AG10803 (cell line): Measurements from ENCODE around the gene ABHD12.

Experiments used
- DNase-seq: peaks from one replicate; pipeline ENCODE4 v3.0.0; 2010; ENCODE audit warnings: low read depth
- H3K4me3 ChIP-seq: 2 replicates; pipeline ENCODE4 v1.5.1; 2011; ENCODE audit warnings: mild to moderate bottlenecking, low read length, control low read depth
- TF ChIP-seq, protein P1 (sequence below): conservative IDR thresholded peaks from 2 replicates; pipeline ENCODE4 v1.5.1; 2011; ENCODE audit warnings: mild to moderate bottlenecking, low read length, control low read depth, inconsistent platforms

Gene ABHD12

DNA sequence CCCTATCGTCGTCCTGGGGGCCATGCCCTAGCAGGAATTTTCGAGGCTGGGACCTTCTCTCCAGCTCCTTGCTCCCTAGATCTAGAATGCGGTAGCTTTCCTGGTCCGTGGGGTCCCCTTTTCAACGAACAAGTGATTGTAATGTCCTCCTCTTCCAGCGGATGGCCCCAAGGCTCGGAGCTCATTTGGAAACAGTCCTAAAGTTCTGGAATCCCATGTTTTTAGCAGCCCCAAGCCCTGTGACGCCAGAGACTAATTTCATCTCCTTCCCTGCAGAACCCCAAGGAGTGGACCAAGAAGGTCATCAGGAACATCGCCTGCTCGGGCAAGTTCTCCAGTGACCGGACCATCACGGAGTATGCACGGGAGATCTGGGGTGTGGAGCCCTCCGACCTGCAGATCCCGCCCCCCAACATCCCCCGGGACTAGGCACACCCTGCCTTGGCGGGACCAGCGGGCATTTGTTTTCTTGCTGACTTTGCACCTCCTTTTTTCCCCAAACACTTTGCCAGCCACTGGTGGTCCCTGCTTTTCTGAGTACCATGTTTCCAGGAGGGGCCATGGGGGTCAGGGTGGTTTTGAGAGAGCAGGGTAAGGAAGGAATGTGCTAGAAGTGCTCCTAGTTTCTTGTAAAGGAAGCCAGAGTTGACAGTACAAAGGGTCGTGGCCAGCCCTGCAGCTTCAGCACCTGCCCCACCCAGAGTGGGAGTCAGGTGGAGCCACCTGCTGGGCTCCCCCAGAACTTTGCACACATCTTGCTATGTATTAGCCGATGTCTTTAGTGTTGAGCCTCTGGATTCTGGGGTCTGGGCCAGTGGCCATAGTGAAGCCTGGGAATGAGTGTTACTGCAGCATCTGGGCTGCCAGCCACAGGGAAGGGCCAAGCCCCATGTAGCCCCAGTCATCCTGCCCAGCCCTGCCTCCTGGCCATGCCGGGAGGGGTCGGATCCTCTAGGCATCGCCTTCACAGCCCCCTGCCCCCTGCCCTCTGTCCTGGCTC is 94.2 kb downstream of the ABHD12 start:
- DNase-seq: peak; percentile 51
- TF ChIP-seq, protein P1, sequence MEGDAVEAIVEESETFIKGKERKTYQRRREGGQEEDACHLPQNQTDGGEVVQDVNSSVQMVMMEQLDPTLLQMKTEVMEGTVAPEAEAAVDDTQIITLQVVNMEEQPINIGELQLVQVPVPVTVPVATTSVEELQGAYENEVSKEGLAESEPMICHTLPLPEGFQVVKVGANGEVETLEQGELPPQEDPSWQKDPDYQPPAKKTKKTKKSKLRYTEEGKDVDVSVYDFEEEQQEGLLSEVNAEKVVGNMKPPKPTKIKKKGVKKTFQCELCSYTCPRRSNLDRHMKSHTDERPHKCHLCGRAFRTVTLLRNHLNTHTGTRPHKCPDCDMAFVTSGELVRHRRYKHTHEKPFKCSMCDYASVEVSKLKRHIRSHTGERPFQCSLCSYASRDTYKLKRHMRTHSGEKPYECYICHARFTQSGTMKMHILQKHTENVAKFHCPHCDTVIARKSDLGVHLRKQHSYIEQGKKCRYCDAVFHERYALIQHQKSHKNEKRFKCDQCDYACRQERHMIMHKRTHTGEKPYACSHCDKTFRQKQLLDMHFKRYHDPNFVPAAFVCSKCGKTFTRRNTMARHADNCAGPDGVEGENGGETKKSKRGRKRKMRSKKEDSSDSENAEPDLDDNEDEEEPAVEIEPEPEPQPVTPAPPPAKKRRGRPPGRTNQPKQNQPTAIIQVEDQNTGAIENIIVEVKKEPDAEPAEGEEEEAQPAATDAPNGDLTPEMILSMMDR: peak; percentile 46
- H3K4me3 ChIP-seq: no peak overlapping the region

DNA sequence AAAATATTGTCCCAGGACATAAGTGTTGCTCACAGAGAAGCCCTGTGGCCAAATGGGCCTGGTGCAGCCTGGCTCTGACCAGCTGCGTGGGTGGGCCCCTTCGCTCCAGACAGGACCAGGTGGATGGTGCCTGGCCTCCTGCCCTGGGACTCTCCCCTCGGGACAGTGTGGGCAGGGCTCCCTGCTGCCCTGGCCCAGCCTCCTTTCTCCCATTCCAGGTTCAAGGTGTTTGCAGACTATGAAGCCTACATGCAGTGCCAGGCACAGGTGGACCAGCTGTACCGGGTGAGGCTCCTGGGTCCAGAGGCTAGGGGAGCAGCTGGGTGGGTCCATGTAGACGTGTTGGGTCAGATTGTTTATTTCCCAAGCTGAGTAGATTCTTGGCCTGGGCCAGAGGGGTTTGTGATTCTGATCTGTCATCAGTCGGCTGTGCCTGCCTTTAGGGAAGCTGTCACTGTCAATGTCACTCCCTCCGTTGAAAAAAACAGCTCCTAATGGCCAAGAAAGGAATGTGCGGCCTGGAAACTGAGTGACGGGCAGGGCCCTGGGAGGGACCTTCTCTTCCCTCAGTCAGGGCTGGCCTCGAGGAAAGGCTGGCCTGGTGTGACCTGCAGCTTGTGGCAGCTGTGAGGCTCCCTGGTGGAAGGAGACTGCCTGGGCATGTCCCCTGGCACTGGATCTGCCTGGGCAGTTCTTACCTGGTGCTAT is 95.1 kb downstream of the ABHD12 start:
- no peak overlapping the region for H3K4me3 ChIP-seq
- peak; percentile 46 for DNase-seq
- TF ChIP-seq, protein P1: no peak; the same call in 1 of the 2 replicates

DNA sequence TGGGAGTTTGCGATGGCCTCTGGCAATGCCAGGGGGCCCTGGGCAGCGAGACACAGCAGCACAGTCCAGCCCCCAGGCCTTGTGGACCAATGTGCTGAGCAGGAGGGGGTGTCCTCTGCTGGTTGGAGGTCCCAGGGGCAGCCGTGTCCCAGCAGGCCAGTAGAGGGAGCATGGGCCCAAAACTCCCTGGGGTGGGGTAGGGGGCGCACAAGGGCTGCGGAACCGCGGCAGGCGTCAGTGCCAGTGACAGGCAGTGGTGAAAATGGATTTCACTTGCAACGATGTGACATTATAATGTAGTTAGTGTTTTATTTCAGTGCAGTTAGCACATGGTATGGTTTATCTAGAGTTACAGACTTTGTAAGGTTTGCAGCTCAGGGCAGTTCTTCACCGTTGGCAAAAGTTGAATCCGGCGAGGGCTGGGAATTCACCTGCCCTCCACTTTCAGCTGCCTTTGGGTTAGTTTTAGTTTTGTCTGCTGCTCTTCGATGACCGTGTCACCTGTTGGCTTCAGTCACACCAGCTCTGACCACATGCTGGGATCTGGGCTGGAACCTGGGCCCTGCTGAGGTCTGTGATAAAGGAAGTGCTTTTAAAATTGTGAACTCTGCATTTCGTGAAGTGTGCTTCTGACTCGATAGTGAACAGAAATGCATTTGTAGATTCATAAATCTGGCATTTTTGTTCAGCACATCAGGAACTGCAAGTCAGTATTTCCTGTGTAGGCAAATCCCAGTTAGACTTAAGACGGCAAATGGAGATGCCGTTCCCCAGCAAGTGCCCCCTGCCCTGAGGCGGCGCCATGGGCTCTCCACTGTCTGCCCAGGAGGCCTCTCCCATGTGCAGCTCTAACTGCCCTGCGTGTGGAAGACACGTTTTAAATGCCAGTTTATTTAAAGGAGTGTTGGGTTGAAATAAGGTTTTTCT is 95.9 kb downstream of the ABHD12 start:
- H3K4me3 ChIP-seq: no peak overlapping the region
- peak; percentile 31 for DNase-seq
- TF ChIP-seq, protein P1: peak; percentile 81

DNA sequence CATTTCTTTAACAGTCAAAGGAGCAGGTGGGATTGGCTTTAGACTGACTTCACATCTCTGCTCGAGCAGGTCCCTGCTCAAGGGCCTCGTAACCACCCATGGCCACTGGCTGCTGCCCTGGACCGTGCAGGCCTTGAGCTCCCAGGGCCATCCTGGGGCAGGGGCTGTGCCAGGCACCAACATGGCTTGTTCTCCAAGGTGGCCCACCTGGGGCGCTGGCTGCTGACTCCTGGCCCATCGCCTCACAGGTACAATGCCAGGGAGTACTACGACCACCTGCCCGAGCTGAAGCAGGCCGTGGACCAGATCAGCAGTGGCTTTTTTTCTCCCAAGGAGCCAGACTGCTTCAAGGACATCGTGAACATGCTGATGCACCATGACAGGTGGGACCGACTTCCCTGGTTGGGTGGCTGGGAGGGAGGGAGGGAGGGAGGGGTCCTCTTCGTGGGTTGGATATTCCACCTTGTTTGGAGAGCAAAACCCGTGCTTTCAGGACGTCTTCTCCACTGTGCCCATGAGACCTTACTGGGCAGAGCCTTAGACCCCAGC is 96.7 kb downstream of the ABHD12 start:
- H3K4me3 ChIP-seq: no peak overlapping the region
- no peak for DNase-seq
- TF ChIP-seq, protein P1: no peak

DNA sequence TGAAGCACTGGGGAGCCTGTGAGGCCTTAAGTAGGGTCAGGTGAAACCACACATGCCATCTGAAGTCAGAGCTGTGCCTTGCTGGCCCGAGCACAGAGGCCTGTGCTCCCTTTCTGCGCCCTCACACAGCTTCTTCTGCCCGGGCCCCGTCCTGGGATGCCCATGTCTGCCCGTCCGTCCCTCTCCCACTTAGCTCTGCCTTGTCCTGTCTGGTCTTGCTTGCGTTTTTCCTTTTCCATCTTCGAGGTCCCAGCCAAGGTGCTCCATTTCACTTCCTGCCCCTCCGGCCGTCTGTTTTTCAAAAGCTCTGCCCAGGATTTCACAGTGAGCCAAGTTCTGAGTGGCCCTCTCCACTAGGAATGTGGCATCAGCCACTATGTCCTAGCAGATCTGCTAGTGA is 97.1 kb downstream of the ABHD12 start:
- TF ChIP-seq, protein P1: no peak
- H3K4me3 ChIP-seq: no peak overlapping the region
- no peak for DNase-seq

DNA sequence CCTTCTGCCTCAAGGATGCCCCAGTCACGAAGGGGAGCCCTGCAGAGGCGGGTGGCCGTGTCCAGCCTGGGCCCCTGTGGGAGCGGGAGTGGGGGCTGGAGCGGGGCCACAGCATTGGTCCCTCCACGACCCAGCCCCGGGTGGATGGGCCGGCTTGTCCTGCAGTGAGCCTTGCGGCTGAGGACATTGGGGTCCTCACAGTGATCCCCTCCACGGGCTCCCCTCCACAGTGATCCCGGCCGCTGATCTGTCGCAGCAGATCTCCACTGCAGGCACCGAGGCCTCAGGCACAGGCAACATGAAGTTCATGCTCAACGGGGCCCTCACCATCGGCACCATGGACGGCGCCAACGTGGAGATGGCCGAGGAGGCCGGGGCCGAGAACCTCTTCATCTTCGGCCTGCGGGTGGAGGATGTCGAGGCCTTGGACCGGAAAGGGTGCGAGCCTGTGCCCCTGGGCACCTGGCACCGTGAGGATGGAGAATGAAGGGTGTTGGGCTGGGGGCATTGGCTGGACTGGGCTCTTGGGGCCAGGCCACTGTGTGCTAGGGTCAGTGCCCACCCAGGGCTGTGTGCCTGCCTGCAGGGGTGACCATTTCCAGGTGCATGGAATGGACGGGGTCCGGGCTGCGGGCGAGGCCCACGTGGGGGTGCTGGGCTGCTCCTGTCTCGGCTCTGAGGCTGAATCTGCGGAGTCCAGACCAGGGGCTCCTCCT is 98.3 kb downstream of the ABHD12 start:
- TF ChIP-seq, protein P1: no peak
- no peak overlapping the region for H3K4me3 ChIP-seq
- DNase-seq: no peak
